Activated T-cell treated with anti-CD3 and anti-CD28 coated beads, Interleukin-2, amount 50 U/mL, for 24 hours (primary cell): ENCODE data around the gene PPM1D.
"Not testable (repeated sequence)": the region's sequence is repeated elsewhere in the genome, so short reads cannot be mapped to it uniquely, and the experiment has no call there.

Experiments used
- DNase-seq: peaks from one replicate; pipeline ENCODE4 v3.0.0-alpha.2; 2020
- H3K27ac Mint-ChIP-seq: 2 replicates; pipeline ENCODE4 v1.8.0; 2020; ENCODE audit warnings: mild to moderate bottlenecking, mixed read lengths
- H3K27me3 Mint-ChIP-seq: 2 replicates; pipeline ENCODE4 v1.8.0; 2020; ENCODE audit warnings: mixed read lengths
- H3K36me3 Mint-ChIP-seq: 2 replicates; pipeline ENCODE4 v1.8.0; 2020; ENCODE audit warnings: low read depth, mixed read lengths
- H3K4me1 Mint-ChIP-seq: 2 replicates; pipeline ENCODE4 v1.8.0; 2020; ENCODE audit warnings: low read depth, mixed read lengths
- H3K4me3 Mint-ChIP-seq: 2 replicates; pipeline ENCODE4 v1.8.0; 2020; ENCODE audit warnings: mild to moderate bottlenecking, moderate library complexity, mixed read lengths
- H3K9me3 Mint-ChIP-seq: 2 replicates; pipeline ENCODE4 v1.8.0; 2020; ENCODE audit warnings: mixed read lengths

The PPM1D gene

GRCh38 chr17:60652454-60653247 is 52.7 kb downstream of the PPM1D start:
- H3K27ac Mint-ChIP-seq, result no peak overlapping the region
- no peak for DNase-seq

DNA sequence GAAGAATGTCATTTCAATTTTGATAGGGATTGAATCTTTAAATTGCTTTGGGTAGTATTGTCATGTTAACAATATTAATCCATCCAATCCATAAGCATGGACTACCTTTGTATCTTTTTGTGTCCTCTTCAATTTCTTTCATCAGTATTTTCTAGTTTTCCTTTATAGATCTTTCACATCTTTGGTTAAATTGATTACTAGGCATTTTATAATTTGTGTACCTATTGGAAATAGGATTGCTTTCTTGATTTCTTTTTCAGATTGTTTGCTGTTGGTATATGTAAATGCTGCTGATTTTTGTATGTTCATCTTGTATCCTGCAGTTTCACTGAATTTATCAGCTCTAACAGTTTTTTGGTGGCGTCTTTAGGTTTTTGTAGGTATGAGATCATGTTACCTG is 53.6 kb downstream of the PPM1D start:
- H3K4me1 Mint-ChIP-seq, result peaks cover 25% of the 10 kb centered on the region
- no peaks in the 10 kb centered on the region for H3K9me3 Mint-ChIP-seq
- no peak for DNase-seq
- no peak overlapping the region for H3K4me3 Mint-ChIP-seq
- no peaks in the 10 kb centered on the region for H3K27me3 Mint-ChIP-seq
- H3K27ac Mint-ChIP-seq, result no peak overlapping the region
- H3K36me3 Mint-ChIP-seq, result peaks cover 49% of the 10 kb centered on the region

More at GRCh38 chr17:60652454-60653247, 52.7 kb downstream of the PPM1D start:
- Mint-ChIP-seq H3K9me3 (no peaks in the 10 kb centered on the region), H3K27me3 (no peaks in the 10 kb centered on the region), H3K4me1 (peaks cover 25% of the 10 kb centered on the region), H3K36me3 (peaks cover 58% of the 10 kb centered on the region), H3K4me3 (no peak overlapping the region)

- H3K27ac Mint-ChIP-seq, result no peak overlapping the region
These were observed 56.5 kb downstream of the PPM1D start for GRCh38 chr17:60656499-60656898.

DNA sequence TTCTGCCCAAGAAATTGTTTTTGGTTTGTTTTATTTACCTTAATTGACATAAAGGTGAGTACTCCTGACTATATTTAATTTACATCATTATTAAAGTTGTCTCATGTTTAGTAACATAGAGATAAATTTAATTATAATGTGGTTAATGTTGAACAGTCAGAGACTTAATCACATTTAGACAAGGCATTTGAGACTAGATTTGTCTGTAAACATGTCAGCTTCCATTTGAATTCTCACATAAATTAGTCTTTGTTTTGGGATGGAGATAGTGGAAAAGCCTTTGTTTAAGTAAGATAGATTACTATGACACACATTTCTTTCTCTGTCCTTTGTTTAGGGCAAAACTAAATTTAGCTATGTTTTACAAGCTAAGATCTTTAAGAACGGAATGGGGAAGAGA is 59.2 kb downstream of the PPM1D start:
- Mint-ChIP-seq H3K36me3 (peaks cover 40% of the 10 kb centered on the region), H3K27me3 (no peaks in the 10 kb centered on the region)

More at GRCh38 chr17:60656499-60656898, 56.5 kb downstream of the PPM1D start:
- no peak for DNase-seq
- Mint-ChIP-seq H3K4me1 (peaks cover 24% of the 10 kb centered on the region), H3K27me3 (no peaks in the 10 kb centered on the region), H3K9me3 (no peaks in the 10 kb centered on the region), H3K36me3 (peaks cover 34% of the 10 kb centered on the region), H3K4me3 (no peak overlapping the region)

DNA sequence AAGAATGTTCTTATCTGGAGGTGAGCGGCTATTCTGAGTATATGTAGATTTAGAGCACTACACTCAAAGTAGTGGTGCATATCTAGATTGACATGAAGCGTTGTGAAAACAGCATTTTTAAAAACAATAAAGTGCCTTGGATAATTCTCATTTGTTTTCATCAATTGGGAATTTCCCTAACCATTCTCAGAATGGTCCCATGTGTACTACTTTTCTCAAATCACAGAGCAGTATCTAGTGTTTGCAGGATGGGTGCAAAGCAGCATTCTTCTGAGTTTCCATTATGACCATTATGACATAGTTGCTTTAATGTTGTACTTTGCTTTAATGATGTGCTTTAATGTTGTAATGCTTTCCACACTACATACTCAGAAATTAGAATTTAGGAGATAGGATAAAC is 61.5 kb downstream of the PPM1D start:
- H3K4me3 Mint-ChIP-seq, result no peak overlapping the region
- no peaks in the 10 kb centered on the region for H3K27me3 Mint-ChIP-seq
- peaks cover 52% of the 10 kb centered on the region for H3K36me3 Mint-ChIP-seq
- H3K9me3 Mint-ChIP-seq, result no peaks in the 10 kb centered on the region
- no peak overlapping the region for H3K27ac Mint-ChIP-seq
- DNase-seq, result no peak
- peaks cover 2% of the 10 kb centered on the region for H3K4me1 Mint-ChIP-seq

More for the DNA sequence above, 59.2 kb downstream of the PPM1D start:
- Mint-ChIP-seq H3K9me3 (no peaks in the 10 kb centered on the region), H3K27ac (no peak overlapping the region), H3K4me3 (no peak overlapping the region), H3K4me1 (peaks cover 2% of the 10 kb centered on the region)
- no peak for DNase-seq

GRCh38 chr17:60664022-60664421 is 64.0 kb downstream of the PPM1D start:
- no peak for DNase-seq
- Mint-ChIP-seq H3K27me3 (no peaks in the 10 kb centered on the region), H3K27ac (no peak overlapping the region), H3K4me1 (peaks cover 2% of the 10 kb centered on the region), H3K9me3 (no peaks in the 10 kb centered on the region), H3K36me3 (peaks cover 41% of the 10 kb centered on the region), H3K4me3 (no peak overlapping the region)

GRCh38 chr17:60665602-60666001 is 65.6 kb downstream of the PPM1D start:
- no peaks in the 10 kb centered on the region for H3K9me3 Mint-ChIP-seq
- H3K36me3 Mint-ChIP-seq, result peaks cover 33% of the 10 kb centered on the region
- no peaks in the 10 kb centered on the region for H3K27me3 Mint-ChIP-seq
- DNase-seq, result no peak
- peaks cover 2% of the 10 kb centered on the region for H3K4me1 Mint-ChIP-seq
- H3K4me3 Mint-ChIP-seq, result no peak overlapping the region
- H3K27ac Mint-ChIP-seq, result no peak overlapping the region

GRCh38 chr17:60668741-60669140 is 68.7 kb downstream of the PPM1D start:
- H3K27me3 Mint-ChIP-seq, H3K4me1 Mint-ChIP-seq, H3K4me3 Mint-ChIP-seq, H3K9me3 Mint-ChIP-seq, DNase-seq, H3K27ac Mint-ChIP-seq: not testable (repeated sequence)
- H3K36me3 Mint-ChIP-seq, result peaks cover 17% of the 10 kb centered on the region

GRCh38 chr17:60671482-60671881 is 71.5 kb downstream of the PPM1D start:
- Mint-ChIP-seq H3K27me3 (no peaks in the 10 kb centered on the region), H3K4me1 (no peaks in the 10 kb centered on the region), H3K27ac (no peak overlapping the region), H3K4me3 (no peak overlapping the region), H3K9me3 (peaks cover 2% of the 10 kb centered on the region), H3K36me3 (no peaks in the 10 kb centered on the region)
- no peak for DNase-seq

- not testable (repeated sequence) for H3K36me3 Mint-ChIP-seq, H3K27me3 Mint-ChIP-seq, H3K9me3 Mint-ChIP-seq, DNase-seq, H3K27ac Mint-ChIP-seq, H3K4me3 Mint-ChIP-seq
- H3K4me1 Mint-ChIP-seq, result peaks cover 20% of the 10 kb centered on the region
These were observed 74.6 kb downstream of the PPM1D start for GRCh38 chr17:60674637-60675036.

GRCh38 chr17:60675997-60676396 is 76.0 kb downstream of the PPM1D start:
- H3K4me3 Mint-ChIP-seq, result no peak overlapping the region
- H3K27ac Mint-ChIP-seq, result no peak overlapping the region
- DNase-seq, result no peak
- peaks cover 7% of the 10 kb centered on the region for H3K36me3 Mint-ChIP-seq
- H3K27me3 Mint-ChIP-seq, result no peaks in the 10 kb centered on the region
- peaks cover 2% of the 10 kb centered on the region for H3K9me3 Mint-ChIP-seq
- peaks cover 20% of the 10 kb centered on the region for H3K4me1 Mint-ChIP-seq

GRCh38 chr17:60676758-60677307 is 76.8 kb downstream of the PPM1D start:
- Mint-ChIP-seq H3K4me3 (peak overlapping the region; percentile 98), H3K27me3 (no peaks in the 10 kb centered on the region), H3K4me1 (peaks cover 20% of the 10 kb centered on the region), H3K36me3 (peaks cover 7% of the 10 kb centered on the region), H3K27ac (peak overlapping the region; percentile 98), H3K9me3 (peaks cover 2% of the 10 kb centered on the region)
- no peak for DNase-seq

- Mint-ChIP-seq H3K27ac (peak within 1 kb of the TSS; percentile 98), H3K4me3 (peak within 1 kb of the TSS; percentile 98), H3K36me3 (peaks cover 9% of the 10 kb centered on the region), H3K27me3 (no peaks in the 10 kb centered on the region), H3K9me3 (peaks cover 2% of the 10 kb centered on the region), H3K4me1 (peaks cover 20% of the 10 kb centered on the region)
- peak; percentile 94 for DNase-seq
These were observed 77.5 kb downstream of the PPM1D start, which contains the start of gene BCAS3 for GRCh38 chr17:60677308-60678117. BCAS3 (plus strand) TSS chr17:60677851.

- DNase-seq, result no peak
- H3K4me3 Mint-ChIP-seq, result peak overlapping the region; percentile 98
These were observed 78.1 kb downstream of the PPM1D start for GRCh38 chr17:60678118-60678444.

DNA sequence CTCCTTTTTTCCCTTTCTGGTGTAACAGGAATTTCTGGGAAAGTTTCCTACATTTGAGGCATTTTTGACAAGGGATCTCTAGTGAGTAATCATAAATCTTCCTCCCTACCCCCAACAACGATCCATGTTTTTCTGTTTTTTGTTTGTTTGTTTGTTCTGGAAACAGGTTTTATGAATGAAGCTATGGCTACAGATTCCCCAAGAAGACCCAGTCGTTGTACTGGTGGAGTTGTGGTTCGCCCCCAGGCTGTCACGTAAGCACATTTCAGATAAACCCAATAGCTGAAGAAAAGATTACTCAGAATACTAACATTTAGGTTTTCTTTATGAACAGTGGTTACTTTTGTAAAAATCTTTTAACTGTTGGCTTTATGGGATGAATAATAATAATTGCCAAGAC is 79.3 kb downstream of the PPM1D start:
- Mint-ChIP-seq H3K36me3 (peaks cover 14% of the 10 kb centered on the region), H3K4me1 (peaks cover 20% of the 10 kb centered on the region), H3K27ac (no peak overlapping the region), H3K4me3 (no peak overlapping the region), H3K27me3 (no peaks in the 10 kb centered on the region), H3K9me3 (peaks cover 2% of the 10 kb centered on the region)
- DNase-seq, result no peak

More at GRCh38 chr17:60678118-60678444, 78.1 kb downstream of the PPM1D start:
- Mint-ChIP-seq H3K27me3 (no peaks in the 10 kb centered on the region), H3K4me1 (peaks cover 20% of the 10 kb centered on the region), H3K9me3 (peaks cover 2% of the 10 kb centered on the region), H3K27ac (peak overlapping the region; percentile 98), H3K36me3 (peaks cover 12% of the 10 kb centered on the region)
